Epithelial cell of prostate (primary cell): ENCODE results near the gene RESP18.

ENCODE experiments used
- DNase-seq: peaks from one replicate; pipeline ENCODE4 v3.0.0-alpha.2; 2011; ENCODE audit warnings: low read depth, low spot score
- H3K27ac ChIP-seq: fragments of 450-650 bp; 2 replicates; pipeline ENCODE4 v1.5.1; 2017; ENCODE audit warnings: mild to moderate bottlenecking

The RESP18 gene

DNA sequence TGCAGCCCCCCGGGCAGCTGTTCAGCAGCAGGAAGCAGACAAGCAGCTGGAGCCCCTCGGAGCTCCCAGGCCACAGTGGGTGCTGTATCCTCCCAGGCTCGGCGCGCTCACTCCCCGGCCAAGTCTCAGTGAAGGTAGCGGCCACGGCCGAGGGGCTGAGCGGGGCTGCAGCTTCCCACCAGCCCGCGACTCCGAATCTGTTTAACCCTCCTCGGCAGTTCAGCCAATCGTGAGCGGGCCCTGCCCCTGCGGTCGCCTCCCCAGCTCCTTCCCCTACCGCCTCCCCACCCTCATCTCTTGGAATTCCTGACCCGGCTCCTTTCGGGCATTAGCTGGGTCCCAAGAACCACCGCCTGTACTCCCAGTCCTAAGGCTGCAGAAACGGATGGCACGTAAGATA, at the start of gene RESP18:
Gene RESP18 (minus strand): TSS at position 203 of the 400 bp plus-strand sequence.
- H3K27ac ChIP-seq, result no peak within 1 kb of the TSS
- DNase-seq, result no peak

DNA sequence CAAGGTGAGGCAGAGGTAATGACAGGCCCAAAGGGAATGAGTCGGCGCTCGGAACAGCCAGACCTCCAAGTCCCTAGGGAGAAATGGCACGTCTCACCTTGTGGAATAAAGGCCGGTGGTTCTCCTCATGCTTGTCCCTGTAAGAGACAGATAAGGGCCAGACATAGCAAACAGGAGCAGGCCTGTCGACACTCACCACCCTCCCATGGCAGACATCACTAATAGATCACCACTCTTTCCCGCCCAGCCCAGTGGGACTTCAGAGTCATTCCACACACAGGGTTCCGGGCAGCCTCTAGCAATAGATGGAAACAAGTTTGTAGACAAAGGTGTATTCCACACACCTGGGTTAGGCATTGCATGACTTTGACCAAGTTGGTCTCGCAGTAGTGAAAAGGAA, 48.9 kb upstream of the RESP18 start:
- no peak for DNase-seq
- H3K27ac ChIP-seq, result no peak overlapping the region

DNA sequence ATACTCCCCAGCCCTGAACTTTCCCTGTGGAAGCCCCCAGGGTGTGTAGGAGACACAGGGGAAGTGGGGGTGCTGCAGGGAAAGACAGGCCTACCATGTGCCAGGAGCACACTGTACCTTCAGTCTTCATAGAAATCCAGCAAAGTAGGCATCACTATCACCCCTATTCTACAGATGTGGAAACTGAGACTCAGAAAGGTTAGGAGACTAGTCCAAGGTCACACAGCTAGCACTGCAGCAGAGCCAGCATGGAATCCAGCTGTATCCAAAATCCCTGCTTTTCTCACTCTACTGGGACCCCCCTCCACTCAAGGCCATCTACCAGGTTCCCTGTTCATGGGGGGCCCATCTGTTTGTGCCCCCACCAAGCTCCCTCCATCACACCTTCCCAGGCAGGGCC, 48.4 kb upstream of the RESP18 start:
- no peak overlapping the region for H3K27ac ChIP-seq

DNA sequence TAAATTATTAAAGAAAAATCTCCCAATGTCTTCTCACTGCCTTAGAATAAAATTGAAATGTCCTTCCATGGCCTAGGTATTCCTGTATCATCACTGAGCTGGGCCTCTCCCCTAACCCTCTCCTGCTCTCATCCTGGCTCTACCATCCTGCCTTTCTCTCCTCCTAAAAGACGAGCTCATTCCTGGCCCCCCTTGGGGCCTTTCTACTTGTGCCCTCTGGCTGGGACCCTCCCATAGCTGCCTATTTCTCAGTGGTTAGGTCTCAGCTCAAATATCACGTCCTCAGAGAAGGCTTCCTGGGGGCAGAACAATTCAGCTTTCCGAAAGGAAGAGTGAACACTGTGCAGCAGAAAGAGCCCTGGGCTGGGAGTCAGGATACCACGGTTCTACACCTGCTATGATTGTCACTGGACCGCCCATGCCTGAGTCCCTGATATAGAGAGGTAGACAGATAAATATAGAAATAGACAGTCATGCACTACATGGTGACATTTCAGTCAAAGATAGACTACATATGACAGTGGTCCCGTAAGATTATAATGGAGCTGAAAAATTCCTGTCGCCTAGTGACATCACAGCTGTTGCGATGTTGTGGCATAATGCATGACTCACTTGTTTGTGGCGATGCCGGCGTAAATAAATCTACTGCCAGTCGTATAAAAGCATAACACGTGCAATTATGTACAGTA, 45.8 kb upstream of the RESP18 start:
- DNase-seq, result no peak

More for the DNA sequence above, 48.4 kb upstream of the RESP18 start:
- no peak for DNase-seq

DNA sequence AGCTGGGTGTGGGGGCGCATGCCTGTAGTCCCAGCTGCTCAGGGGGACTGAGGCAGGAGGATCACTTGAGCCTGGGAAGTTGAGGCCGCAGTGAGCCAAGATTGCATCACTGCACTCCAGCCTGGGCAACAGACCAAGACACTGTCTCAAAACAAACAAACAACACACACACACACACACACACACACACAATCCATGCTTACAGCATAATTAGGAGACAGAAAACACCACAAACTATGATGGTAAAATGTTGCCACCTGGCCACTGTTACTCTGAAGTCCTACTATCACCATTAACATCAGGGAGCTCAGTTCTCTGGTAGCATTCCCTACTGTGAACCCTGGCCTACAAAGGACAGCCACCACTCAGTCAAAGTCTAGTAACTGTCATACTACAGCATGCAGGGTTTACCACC, 36.9 kb upstream of the RESP18 start:
- no peak overlapping the region for H3K27ac ChIP-seq
- peak; percentile 51 for DNase-seq

More for the DNA sequence above, 45.8 kb upstream of the RESP18 start:
- H3K27ac ChIP-seq, result no peak overlapping the region

DNA sequence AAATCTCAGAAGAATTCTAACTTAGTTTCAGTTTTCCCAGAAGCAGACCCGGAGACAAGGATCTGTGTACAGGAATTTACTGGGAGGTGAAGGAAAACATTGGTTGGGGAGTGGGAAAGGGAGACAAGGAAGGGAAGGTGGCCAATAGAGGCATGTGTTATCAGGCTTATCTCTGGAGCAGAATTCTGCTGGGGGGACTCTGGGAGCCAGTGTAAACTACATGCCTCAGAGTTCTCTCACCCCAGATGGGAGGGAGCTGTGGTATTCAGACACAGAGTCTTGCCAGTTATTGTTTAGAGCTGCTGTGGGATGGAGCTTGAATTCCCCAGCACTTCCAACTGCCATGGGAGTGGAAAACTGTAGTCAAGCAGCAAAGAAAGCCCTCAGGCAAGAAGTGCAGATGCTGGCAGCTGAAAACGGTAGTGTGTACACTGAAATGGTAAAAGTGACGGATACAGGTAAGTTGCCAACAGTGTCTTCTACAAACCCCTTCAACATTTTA, 36.2 kb upstream of the RESP18 start:
- H3K27ac ChIP-seq, result no peak overlapping the region
- DNase-seq, result no peak

DNA sequence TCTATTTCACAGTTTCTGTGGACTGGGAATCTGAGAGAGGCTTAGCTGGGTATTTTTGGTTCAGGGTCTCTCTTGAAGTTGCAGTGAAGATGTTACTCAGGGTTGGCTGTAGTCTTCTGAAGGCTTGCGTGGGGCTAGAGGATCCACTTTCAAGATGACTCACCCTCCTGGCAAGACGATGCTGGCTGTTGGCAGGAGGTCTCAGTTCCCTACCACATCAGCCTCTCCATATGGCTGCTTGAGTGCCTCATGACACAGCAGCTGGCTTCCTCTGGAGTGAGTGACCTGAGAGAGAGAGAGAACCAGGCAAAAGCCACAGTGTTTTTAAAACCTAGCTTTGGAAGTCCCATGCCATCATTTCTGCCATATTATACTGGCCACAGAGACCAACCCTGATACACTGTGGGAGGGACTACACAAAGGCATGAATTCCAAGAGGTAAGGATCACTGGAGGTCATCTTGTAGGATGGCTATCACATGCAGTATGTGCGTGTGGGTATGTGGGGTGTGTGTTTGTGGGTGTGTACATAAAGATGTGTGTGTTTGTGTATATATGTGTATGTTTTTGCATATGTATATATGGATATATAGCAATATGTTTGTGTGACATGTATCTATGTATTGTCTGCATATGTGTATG, 30.1 kb upstream of the RESP18 start:
- H3K27ac ChIP-seq, result no peak overlapping the region
- peak; percentile 56 for DNase-seq

DNA sequence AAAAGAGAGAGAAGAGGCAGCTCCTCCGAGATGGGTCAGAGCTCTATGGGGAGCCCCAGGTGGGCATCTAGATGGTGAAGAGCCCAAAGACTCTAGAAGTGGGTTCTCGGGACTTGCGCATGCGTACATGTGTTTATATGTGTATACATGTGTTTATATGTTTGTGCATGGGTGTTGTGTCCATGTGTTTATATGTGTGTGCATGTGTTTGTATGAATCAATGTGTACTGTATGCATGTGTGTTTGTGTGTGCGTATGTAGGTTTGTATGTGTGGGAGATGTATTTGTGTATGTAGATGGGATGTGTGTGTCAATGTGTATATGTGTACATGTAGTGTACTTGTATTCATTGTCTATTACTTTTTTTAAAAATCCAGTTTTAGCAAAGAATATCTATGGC, 29.5 kb upstream of the RESP18 start:
- no peak for DNase-seq
- H3K27ac ChIP-seq, result no peak overlapping the region

DNA sequence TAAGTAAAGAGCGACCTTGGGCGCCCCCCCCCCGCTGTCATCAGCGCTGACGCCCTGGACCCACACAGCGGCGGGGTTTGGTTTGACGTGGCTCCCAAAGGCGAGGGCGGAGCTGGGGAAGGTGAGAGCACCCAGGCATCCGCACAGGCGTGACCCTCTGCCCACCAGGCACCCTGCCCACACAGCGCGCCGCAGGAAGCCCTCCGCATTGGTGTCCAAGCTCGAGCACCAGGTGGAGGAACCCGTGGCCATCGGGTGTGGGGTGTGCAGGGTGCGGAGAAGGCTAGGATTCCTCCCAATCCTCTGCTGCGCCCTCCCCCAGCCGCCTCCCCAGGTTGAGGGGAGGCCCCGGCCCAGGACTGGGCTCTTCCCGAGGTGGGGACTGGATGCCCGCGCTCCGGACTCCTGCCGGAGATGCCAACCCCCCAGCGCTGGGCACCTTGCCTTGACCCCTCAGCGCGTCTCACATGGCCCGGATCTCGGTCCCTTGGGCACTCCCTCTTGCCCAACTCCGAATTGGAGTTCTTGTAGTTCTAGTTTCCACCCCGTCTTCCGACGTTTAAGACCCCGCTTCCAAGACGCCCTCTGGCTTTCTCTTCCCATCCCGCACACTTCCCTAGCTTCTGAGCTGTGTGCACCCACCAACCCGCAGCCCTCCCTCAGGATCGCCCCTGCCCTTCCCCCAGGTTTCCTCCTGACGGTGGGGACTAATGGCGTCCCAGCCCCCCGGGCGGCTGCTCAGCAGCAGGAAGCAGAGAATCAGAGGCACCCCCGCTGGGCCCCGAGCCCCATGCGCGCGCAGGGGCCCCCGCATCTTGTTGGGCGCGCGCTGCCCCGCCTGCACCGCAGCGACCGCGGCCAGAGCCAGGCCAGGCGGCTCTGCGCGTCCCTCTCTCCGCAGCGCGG, 25.9 kb upstream of the RESP18 start:
- H3K27ac ChIP-seq, result no peak overlapping the region
- no peak for DNase-seq

DNA sequence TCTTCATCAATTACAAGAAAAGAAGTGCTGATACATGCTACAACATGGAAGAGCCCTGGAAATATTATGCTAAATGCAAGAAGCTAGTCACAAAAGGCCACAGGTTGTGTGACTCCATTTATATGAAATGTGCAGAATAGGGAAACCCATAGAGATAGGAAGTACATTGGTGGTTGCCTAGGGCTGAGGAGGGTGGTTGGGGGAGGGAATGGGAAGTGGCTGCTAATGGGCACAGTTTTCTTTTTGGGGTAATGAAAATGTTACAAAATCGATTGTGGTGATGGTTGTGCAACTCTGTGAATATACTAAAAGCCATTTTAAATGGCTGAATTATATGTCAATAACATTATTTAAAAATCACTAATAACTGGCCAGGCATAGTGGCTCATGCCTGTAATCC, 24.3 kb upstream of the RESP18 start:
- no peak for DNase-seq

DNA sequence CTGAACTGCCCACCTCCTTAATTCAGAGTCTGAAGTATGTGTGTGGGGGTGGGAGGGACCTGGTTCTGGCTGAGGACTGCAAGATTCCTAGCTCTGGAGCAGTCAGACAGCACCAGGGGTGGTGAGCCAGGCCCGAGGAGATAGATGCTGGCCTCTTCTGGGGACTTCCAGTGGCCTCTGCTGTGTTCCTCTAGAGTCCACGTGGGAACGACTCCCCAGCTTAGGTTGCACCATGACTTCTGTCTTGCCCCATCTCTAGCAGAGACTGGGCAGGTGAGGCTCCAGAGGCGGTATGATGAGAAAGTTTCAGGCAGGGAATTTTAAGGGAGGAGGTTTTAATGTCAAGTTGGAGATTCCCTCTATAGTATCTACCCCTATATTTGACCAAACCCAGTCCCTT, 22.0 kb upstream of the RESP18 start:
- no peak overlapping the region for H3K27ac ChIP-seq
- no peak for DNase-seq

More for the DNA sequence above, 24.3 kb upstream of the RESP18 start:
- H3K27ac ChIP-seq, result no peak overlapping the region

DNA sequence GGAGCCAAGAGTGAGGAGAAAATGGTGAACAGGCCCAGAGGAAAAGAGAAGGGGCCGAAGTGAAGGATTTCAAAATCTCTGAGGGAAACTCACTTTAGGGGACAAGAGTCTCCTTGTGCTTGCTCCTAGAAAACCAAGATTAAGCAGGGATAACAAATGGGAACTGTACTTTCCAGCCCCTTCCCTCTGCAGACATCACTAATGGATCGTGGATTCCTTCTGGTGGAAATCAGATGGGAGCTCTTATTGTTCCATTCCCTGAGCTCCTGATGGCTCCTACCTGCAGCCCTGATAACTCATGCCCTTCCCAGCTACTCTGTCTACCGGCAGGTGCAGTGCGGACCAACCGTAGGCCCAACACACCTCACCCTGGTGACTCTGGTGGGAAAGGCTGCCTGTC, 20.6 kb upstream of the RESP18 start:
- H3K27ac ChIP-seq, result no peak overlapping the region
- DNase-seq, result no peak

DNA sequence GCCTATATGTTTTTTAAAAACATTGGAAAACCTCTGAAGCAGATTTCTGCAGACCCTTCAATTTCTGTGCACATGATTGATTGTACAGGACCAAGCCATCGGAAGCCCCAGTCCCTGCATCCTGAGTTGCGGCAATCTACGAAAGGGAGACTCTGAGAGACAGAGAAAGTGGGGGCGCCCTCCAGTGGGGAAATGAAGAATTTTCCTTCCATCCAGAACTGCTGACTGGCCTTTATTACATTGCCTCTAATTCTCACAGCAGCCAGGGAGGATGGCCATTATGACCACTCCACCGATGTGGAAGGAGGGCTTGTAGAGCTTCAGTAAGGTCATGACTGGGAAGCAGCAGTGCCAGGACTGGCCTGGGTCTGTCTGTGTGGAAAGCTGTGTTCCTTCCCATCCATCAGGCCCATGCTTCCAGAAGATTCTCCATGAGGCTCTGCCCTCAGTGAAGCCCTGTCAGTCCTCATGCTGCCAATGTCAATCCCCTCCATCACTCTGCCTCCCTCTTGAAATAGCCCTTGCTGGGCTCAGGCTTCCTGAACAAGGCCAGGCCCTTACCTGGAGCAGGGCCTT, 20.0 kb upstream of the RESP18 start:
- DNase-seq, result no peak
- H3K27ac ChIP-seq, result no peak overlapping the region

DNA sequence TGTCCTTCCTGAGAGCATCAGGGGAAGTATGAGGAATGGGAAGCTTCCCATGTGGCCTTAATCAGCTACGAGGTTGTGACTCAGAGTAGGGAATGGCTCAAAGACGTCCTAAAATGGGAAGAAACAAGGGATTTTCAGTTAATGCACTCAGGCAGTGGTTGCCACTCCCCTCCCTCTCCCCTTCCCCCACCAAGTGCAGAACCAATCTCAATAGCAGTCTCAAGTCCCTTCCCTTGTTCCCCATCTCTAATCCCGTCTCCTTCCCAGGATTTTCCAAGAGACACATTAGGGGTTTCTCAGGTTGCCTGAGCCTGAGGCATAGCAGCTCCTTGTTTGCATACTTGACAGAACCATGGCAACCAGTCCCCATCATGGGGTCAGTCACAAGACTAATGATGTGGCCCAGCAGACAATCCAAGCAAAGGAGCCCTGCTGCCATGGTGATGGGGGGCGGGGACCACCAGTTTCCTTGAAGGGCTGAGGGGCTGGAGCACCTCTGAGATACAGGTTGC, 18.2 kb upstream of the RESP18 start:
- no peak for DNase-seq
- H3K27ac ChIP-seq, result no peak overlapping the region

DNA sequence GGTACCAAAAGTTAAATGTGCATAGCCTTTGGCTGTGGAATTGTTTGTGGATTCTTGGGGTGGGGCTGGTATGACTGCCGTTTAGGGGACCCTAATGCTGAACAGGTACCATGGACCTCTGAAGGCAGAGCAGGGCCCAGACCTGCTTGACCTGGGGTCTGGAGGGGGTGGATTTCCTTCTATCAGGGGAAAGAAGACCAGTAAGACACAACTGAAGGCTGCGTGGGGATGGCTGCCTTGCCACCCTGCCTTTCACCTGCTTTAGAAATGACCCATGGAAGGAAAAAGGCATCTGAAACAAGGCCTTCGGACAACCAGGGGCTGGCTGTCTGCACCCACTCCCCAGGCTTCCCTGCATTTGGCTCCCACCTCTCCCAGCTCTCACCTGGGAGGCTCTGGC, 17.7 kb upstream of the RESP18 start:
- DNase-seq, result no peak
- H3K27ac ChIP-seq, result no peak overlapping the region

DNA sequence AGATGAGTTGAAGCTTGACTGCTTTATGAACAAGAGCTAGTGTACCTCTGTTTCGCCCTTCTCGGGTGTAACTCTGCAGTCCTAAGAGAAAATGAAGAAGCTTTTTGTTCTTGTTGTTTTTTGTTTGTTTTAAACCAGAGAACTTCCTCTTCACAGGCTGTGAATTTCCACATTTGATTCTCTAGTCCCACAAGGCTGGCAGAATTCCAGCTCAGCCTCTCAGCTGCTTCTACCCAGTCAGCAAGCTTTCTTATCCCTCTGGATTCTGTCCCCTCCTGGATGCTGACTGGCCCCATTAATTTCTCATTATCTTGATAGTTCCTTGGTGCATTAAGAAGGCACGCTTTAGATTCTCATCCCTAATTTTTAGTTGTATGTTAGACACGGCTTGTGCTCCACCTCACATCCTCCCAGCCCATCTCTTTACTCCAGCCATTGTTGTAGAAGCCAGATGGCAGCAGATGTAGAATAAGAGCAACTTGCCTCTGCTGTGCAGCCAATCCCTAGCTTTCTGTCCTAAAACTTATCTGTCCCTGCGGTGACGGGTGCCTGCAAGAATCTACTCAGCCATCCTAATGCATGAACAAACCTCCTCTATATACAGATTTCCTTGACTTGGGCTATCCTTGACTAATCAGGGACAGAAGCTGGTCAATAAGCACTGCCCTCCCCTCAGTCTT, 12.3 kb upstream of the RESP18 start:
- H3K27ac ChIP-seq, result no peak overlapping the region
- no peak for DNase-seq

DNA sequence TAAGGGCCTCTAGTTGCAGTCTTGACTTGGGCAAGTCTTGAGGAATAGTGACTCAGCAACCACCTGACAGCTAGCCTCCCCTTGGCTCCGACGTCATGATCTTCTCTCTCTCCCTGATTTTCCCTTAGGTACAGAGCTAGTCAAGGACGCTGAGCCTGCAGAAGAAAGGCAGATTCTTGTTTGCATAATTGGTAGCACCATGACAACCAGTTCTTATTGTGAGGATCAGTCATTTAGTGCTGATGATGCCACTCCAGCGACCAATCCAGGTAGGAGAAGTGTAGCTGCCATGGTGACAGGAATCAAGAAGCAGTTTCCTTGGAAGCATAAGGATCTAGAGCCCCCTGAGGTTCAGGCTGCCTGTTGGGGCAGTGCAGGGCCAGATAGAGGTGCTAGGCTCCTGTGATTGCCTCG, 2.8 kb upstream of the RESP18 start:
- DNase-seq, result peak; percentile 8

DNA sequence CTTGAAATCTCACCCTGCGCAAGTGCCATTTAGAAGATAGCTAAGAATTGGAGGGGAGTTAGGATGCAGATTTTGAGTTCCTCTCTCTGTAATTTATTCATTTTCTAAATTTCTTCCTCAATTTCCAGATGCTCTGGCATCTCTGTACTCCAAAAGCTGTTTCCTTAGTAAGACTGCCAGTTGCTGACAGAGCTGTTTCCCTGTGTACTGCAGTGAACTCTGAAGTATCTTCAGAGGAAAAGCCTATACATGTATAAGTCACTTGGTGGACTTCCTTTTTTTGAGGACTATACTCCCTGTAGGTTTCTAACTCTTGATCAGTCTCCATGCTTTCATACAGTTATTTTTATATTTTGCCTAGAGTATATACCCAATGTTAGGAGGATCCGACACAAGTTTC, 1.5 kb upstream of the RESP18 start:
- H3K27ac ChIP-seq, result no peak overlapping the region
- DNase-seq, result no peak

More for the DNA sequence above, 2.8 kb upstream of the RESP18 start:
- H3K27ac ChIP-seq, result no peak overlapping the region

DNA sequence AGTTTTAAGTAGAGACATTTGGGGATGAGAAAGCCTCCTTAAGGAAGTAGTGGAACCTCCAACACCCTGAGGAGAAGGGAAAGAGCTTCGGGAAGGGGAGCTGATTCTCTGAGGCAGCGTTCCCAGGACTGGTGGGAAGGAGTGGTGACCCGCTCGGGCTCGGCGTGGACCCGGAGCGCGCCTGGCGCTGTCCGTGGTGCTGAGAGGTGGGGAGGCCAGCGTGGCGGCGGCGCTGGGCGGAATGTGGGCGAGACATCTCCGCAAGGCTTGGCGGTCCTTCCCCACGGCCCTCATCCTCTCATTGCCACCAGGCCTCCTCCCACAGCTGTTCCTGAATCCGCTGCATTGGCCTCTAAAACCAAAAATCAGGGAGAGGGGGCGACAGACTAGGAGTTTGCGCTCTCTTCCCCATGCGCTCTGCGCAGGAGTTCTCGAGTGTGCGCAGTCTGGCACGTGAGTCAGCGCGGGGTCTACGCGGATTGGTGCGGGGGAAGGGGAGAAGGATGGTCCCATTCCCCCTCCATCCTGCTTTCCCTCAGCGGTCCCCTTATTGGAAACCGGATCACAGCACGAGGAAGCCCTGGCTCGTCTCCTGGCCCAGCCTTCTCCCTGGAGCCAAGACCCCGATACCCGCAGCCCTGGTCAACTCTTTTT, 857 bp downstream of the RESP18 start:
- H3K27ac ChIP-seq, result no peak overlapping the region
- DNase-seq, result no peak
